PC-3 (cell line): ENCODE measurements around the gene DCAF4. TPM values are rescaled to one million over a fixed set of nuclear protein-coding genes. Genes with fewer than 3 reads are reported as not detected.

ENCODE experiments used
- ATAC-seq: fragments of 200-7000 bp; cut with Tn5 transposase; 2 replicates; pipeline ENCODE4 v1.9.1; 2020; ENCODE audit warnings: mild to moderate bottlenecking, moderate library complexity
- BruUV-seq: library from RNA; stranded (reverse); fragments of 400-500 nt; replicated peaks from 2 replicates; lab custom pipeline; 2021; lab: Mats Ljungman, UMichigan
- CTCF ChIA-PET: fragments of 300-600 bp; sonication (Branson Sonifier 250); formaldehyde crosslinking; loops from one replicate; lab custom pipeline; 2022; ENCODE audit warnings: antibody characterized with exemption; lab: Charles Lee
- POLR2A ChIA-PET: fragments of 300-600 bp; sonication (Branson Sonifier 250); formaldehyde crosslinking; loops from one replicate; lab custom pipeline; 2022; ENCODE audit warnings: antibody characterized with exemption; ENCODE audit not compliant: unreplicated experiment; lab: Charles Lee
- DNase-seq: peaks from one replicate; pipeline ENCODE4 v3.0.0-alpha.2; 2015
- H2AFZ ChIP-seq: fragments of 300-600 bp; sonication (generic); 2 replicates; pipeline ENCODE4 v1.6.0; 2016; ENCODE audit warnings: antibody characterized with exemption, low read length
- H3F3A ChIP-seq: fragments of 300-600 bp; sonication (generic); one replicate; pipeline ENCODE4 v1.6.0; 2017; ENCODE audit warnings: antibody characterized with exemption, low read length, control low read depth, mild to moderate bottlenecking; ENCODE audit not compliant: unreplicated experiment
- H3K27ac ChIP-seq: fragments of 300-600 bp; sonication (generic); 2 replicates; pipeline ENCODE4 v1.5.1; 2016; ENCODE audit warnings: mild to moderate bottlenecking, low read length
- H3K27me3 ChIP-seq: fragments of 300-600 bp; sonication (generic); 2 replicates; pipeline ENCODE4 v1.6.1; 2016; ENCODE audit warnings: low read length, mixed read lengths
- H3K36me3 ChIP-seq: fragments of 300-600 bp; sonication (generic); 2 replicates; pipeline ENCODE4 v1.6.1; 2016; ENCODE audit warnings: low read depth, mixed run types, low read length, mixed read lengths
- H3K4me1 ChIP-seq: fragments of 300-600 bp; sonication (generic); 2 replicates; pipeline ENCODE4 v1.5.1; 2016; ENCODE audit warnings: low read length; ENCODE audit not compliant: insufficient read depth
- H3K4me2 ChIP-seq: fragments of 300-600 bp; sonication (generic); 2 replicates; pipeline ENCODE4 v1.6.0; 2016; ENCODE audit warnings: low read length
- H3K4me3 ChIP-seq: fragments of 300-600 bp; sonication (generic); 2 replicates; pipeline ENCODE4 v1.5.1; 2016; ENCODE audit warnings: mild to moderate bottlenecking, low read length, mixed read lengths
- H3K79me2 ChIP-seq: fragments of 300-600 bp; sonication (generic); 2 replicates; pipeline ENCODE4 v1.6.1; 2017; ENCODE audit warnings: low read length, mixed read lengths
- H3K9ac ChIP-seq: fragments of 300-600 bp; sonication (generic); 2 replicates; pipeline ENCODE4 v1.6.0; 2016; ENCODE audit warnings: mild to moderate bottlenecking, low read length
- H3K9me2 ChIP-seq: fragments of 300-600 bp; sonication (generic); replicated peaks from 2 replicates; pipeline ENCODE4 v1.6.1; 2016; ENCODE audit warnings: mixed run types, low read length, mixed read lengths
- H3K9me3 ChIP-seq: fragments of 300-600 bp; sonication (generic); 2 replicates; pipeline ENCODE4 v1.6.1; 2016; ENCODE audit warnings: low read length, mixed read lengths
- H4K20me1 ChIP-seq: fragments of 300-600 bp; sonication (generic); 2 replicates; pipeline ENCODE4 v1.6.1; 2016; ENCODE audit warnings: low read length, mixed read lengths
- EZH2 ChIP-seq: fragments of 300-600 bp; sonication (generic); IDR thresholded peaks from one replicate; pipeline ENCODE4 v1.6.1; 2017; ENCODE audit warnings: antibody characterized with exemption, mild to moderate bottlenecking, low read length; ENCODE audit not compliant: unreplicated experiment
- EZH2phosphoT487 ChIP-seq: fragments of 300-600 bp; sonication (generic); IDR thresholded peaks from 2 replicates; pipeline ENCODE4 v1.6.1; 2018; ENCODE audit warnings: mild to moderate bottlenecking, antibody characterized with exemption, low read length, borderline replicate concordance
- intact Hi-C: fragments of 100-400 bp; cut with micrococcal nuclease; formaldehyde crosslinking; loops from 2 replicates; pipeline ENCODE4 v1.9.0; 2023
- total RNA-seq: library from RNA; depleted of rRNA; stranded (reverse); fragments of >200 nt; gene quantifications from 2 replicates; pipeline ENCODE4 v1.2.3, GENCODE V29; 2014
- TF ChIP-seq, protein P1 (sequence below): fragments of 300-600 bp; sonication (generic); conservative IDR thresholded peaks from 2 replicates; pipeline ENCODE4 v1.5.1; 2017; ENCODE audit warnings: antibody characterized with exemption, low read depth, mild to moderate bottlenecking, low read length

The DCAF4 gene
- total RNA-seq, 1 experiment from 2014 or later, result 55.8 TPM

GRCh38 chr14:72880820-72881219, 45.4 kb upstream of the DCAF4 start:
- Histone ChIP-seq H4K20me1 (no peaks in the 10 kb centered on the region), H3K36me3 (peaks cover 10% of the 10 kb centered on the region), H3K4me1 (peaks cover 23% of the 10 kb centered on the region), H3K79me2 (peaks cover 57% of the 10 kb centered on the region), H3K9me2 (no peaks in the 10 kb centered on the region), H3K27me3 (no peaks in the 10 kb centered on the region), H3K4me2 (no peak overlapping the region), H3K9me3 (no peaks in the 10 kb centered on the region), H3K27ac (no peak overlapping the region), H3F3A (no peaks in the 10 kb centered on the region), H3K9ac (no peak overlapping the region), H3K4me3 (no peak overlapping the region), H2AFZ (no peak overlapping the region)
- CTCF ChIA-PET, result no interaction called here
- no peak for ATAC-seq
- DNase-seq, result no peak
- POLR2A ChIA-PET, result no interaction called here
- TF ChIP-seq, protein P1, sequence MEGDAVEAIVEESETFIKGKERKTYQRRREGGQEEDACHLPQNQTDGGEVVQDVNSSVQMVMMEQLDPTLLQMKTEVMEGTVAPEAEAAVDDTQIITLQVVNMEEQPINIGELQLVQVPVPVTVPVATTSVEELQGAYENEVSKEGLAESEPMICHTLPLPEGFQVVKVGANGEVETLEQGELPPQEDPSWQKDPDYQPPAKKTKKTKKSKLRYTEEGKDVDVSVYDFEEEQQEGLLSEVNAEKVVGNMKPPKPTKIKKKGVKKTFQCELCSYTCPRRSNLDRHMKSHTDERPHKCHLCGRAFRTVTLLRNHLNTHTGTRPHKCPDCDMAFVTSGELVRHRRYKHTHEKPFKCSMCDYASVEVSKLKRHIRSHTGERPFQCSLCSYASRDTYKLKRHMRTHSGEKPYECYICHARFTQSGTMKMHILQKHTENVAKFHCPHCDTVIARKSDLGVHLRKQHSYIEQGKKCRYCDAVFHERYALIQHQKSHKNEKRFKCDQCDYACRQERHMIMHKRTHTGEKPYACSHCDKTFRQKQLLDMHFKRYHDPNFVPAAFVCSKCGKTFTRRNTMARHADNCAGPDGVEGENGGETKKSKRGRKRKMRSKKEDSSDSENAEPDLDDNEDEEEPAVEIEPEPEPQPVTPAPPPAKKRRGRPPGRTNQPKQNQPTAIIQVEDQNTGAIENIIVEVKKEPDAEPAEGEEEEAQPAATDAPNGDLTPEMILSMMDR, result no peak
- TF ChIP-seq EZH2 (no peak), EZH2phosphoT487 (no peak)
- BruUV-seq, result no TSS peak
- intact Hi-C loops, result no loop called here

DNA sequence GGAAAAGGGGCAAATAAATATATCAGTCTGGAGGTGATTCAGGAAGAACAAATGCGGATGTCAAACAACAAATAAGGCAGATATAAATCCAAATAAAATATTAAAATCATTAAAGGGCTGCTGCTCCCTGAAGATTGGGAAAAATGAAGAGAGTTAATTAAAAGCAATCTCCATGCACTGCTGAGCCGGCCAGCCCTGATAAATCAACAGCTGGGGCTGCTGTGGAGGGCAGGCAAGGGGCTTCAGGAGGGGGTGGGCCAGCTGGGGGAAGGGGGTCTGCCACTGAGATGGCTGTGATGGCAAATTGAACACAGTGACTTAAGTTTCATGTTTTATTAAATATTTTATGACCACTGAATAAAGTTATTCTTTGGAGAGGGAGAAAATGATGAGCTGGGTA, 44.7 kb upstream of the DCAF4 start:
- H3K36me3 ChIP-seq, result peaks cover 10% of the 10 kb centered on the region
- ATAC-seq (no peak), DNase-seq (no peak)
- H3K4me2 ChIP-seq, result no peak overlapping the region
- H3K9me3 ChIP-seq, result no peaks in the 10 kb centered on the region
- no peaks in the 10 kb centered on the region for H4K20me1 ChIP-seq
- no peak overlapping the region for H3K9ac ChIP-seq
- TF ChIP-seq, protein P1, result no peak
- TF ChIP-seq EZH2phosphoT487 (no peak), EZH2 (no peak)
- BruUV-seq, result no TSS peak
- no peaks in the 10 kb centered on the region for H3F3A ChIP-seq
- no peak overlapping the region for H3K4me3 ChIP-seq
- intact Hi-C loops, result no loop called here
- POLR2A ChIA-PET, result interaction anchor here (0.6 kb wide), 1 partner anchor 21 kb away, joined by 6 read pairs; no protein-coding TSS in a partner anchor
- no peaks in the 10 kb centered on the region for H3K27me3 ChIP-seq
- H3K9me2 ChIP-seq, result no peaks in the 10 kb centered on the region
- no peak overlapping the region for H2AFZ ChIP-seq
- peaks cover 23% of the 10 kb centered on the region for H3K4me1 ChIP-seq
- peaks cover 64% of the 10 kb centered on the region for H3K79me2 ChIP-seq
- CTCF ChIA-PET, result no interaction called here
- no peak overlapping the region for H3K27ac ChIP-seq

- ATAC-seq, result no peak
- BruUV-seq, result no TSS peak
- H3K9me2 ChIP-seq, result no peaks in the 10 kb centered on the region
- H3K27ac ChIP-seq, result no peak overlapping the region
- intact Hi-C loops, result no loop called here
- DNase-seq, result no peak
- no peak overlapping the region for H2AFZ ChIP-seq
- no peaks in the 10 kb centered on the region for H3F3A ChIP-seq
- peaks cover 14% of the 10 kb centered on the region for H3K36me3 ChIP-seq
- no peaks in the 10 kb centered on the region for H3K27me3 ChIP-seq
- H3K9ac ChIP-seq, result no peak overlapping the region
- H3K4me2 ChIP-seq, result no peak overlapping the region
- POLR2A ChIA-PET, result no interaction called here
- CTCF ChIA-PET, result no interaction called here
- H3K79me2 ChIP-seq, result peaks cover 69% of the 10 kb centered on the region
- H3K4me3 ChIP-seq, result no peak overlapping the region
- peaks cover 23% of the 10 kb centered on the region for H3K4me1 ChIP-seq
- no peaks in the 10 kb centered on the region for H3K9me3 ChIP-seq
- TF ChIP-seq, protein P1, result no peak
- no peak for TF ChIP-seq EZH2phosphoT487
- no peak for TF ChIP-seq EZH2
- H4K20me1 ChIP-seq, result no peaks in the 10 kb centered on the region
Observed at GRCh38 chr14:72882047-72882446, 44.2 kb upstream of the DCAF4 start.
